ENCODE measurements around the gene NNT.

Gene NNT

DNA sequence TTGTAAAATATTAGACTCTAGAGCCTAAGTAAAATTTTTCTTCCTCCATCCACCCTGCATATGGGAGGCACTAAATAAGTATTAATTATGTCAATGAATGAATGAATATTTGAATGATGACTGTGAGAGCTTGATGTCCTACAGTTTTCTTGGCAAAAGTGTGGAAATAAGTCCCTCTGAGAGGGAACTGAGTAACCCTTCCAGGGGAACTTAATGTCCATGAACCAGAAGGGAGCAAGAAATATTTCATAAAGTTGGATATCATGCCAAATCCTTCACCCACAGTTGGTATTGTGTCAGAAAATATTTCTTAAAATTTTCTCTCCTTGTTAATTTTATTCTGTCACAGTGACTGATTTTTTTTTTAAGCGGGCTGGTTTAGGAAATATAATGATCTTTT, 36.6 kb downstream of the NNT start:
- peaks cover 0 to 1% of the 10 kb centered on the region in 2 experiments for H3K36me3 ChIP-seq (ENCODE audit: control insufficient read depth in 1 of 2, insufficient read depth in 2 of 2, low read length in 2 of 2)
- no peak overlapping the region for H2BK120ac ChIP-seq (ENCODE audit: insufficient read depth, low read length, poor library complexity)
- H4K8ac ChIP-seq (ENCODE audit: low read depth, low read length): no peak overlapping the region
- no peak overlapping the region for H3K4me2 ChIP-seq (ENCODE audit: low read length)
- H3K4ac ChIP-seq (ENCODE audit: low read depth, low read length): no peak overlapping the region
- H3K9ac ChIP-seq (ENCODE audit: low read length): no peak overlapping the region
- no peak overlapping the region for H2AK5ac ChIP-seq (ENCODE audit: low read length)
- H3K79me2 ChIP-seq (ENCODE audit: control insufficient read depth, insufficient read depth, low read length, poor library complexity): no peaks in the 10 kb centered on the region
- H3K9me3 ChIP-seq (ENCODE audit: insufficient read depth, low read depth, low read length): no peaks in the 10 kb centered on the region
- no peak overlapping the region for H3K23ac ChIP-seq (ENCODE audit: low read length)
- no peak overlapping the region for H4K91ac ChIP-seq (ENCODE audit: low read depth, low read length)
- H3K4me1 ChIP-seq (ENCODE audit: control insufficient read depth in 1 of 2, insufficient read depth in 2 of 2, low read length in 2 of 2): no peaks in the 10 kb centered on the region
- DNase-seq: no peak
- H3K79me1 ChIP-seq (ENCODE audit: low read length): no peaks in the 10 kb centered on the region
- H3K4me3 ChIP-seq (ENCODE audit: low read depth, low read length): no peak overlapping the region
- no peak overlapping the region for H2AFZ ChIP-seq (ENCODE audit: insufficient read depth, low read length, poor library complexity)
- H3K27ac ChIP-seq (ENCODE audit: low read depth, low read length): no peak overlapping the region
- no peak overlapping the region for H3K18ac ChIP-seq (ENCODE audit: low read length)
- no peak overlapping the region for H3K14ac ChIP-seq (ENCODE audit: low read length)
- WGBS (ENCODE audit: extremely low coverage, insufficient coverage, insufficient read length): no CpG with 5 or more reads among the region's 1 CpG
- no peak overlapping the region for H4K12ac ChIP-seq (ENCODE audit: low read depth, low read length)
- no peaks in the 10 kb centered on the region for H3K27me3 ChIP-seq (ENCODE audit: insufficient read depth, low read length)
- H2BK5ac ChIP-seq (ENCODE audit: low read depth, low read length, poor library complexity): no peak overlapping the region
- H2BK12ac ChIP-seq (ENCODE audit: low read length): no peak overlapping the region

GRCh38 chr5:43642428-43642827, 39.4 kb downstream of the NNT start:
- H3K4me3 ChIP-seq (ENCODE audit: low read depth, low read length): no peak overlapping the region
- no peak overlapping the region for H2AK5ac ChIP-seq (ENCODE audit: low read length)
- H3K23ac ChIP-seq (ENCODE audit: low read length): no peak overlapping the region
- no peak overlapping the region for H4K8ac ChIP-seq (ENCODE audit: low read depth, low read length)
- no peaks in the 10 kb centered on the region for H3K79me2 ChIP-seq (ENCODE audit: control insufficient read depth, insufficient read depth, low read length, poor library complexity)
- H3K18ac ChIP-seq (ENCODE audit: low read length): no peak overlapping the region
- H3K14ac ChIP-seq (ENCODE audit: low read length): no peak overlapping the region
- no peak overlapping the region for H2BK12ac ChIP-seq (ENCODE audit: low read length)
- DNase-seq: no peak
- H3K27me3 ChIP-seq (ENCODE audit: insufficient read depth, low read length): no peaks in the 10 kb centered on the region
- no peak overlapping the region for H3K27ac ChIP-seq (ENCODE audit: low read depth, low read length)
- H4K12ac ChIP-seq (ENCODE audit: low read depth, low read length): no peak overlapping the region
- WGBS (ENCODE audit: extremely low coverage, insufficient coverage, insufficient read length): no CpG with 5 or more reads among the region's 2 CpGs
- H2BK120ac ChIP-seq (ENCODE audit: insufficient read depth, low read length, poor library complexity): no peak overlapping the region
- no peak overlapping the region for H2AFZ ChIP-seq (ENCODE audit: insufficient read depth, low read length, poor library complexity)
- H3K4me2 ChIP-seq (ENCODE audit: low read length): no peak overlapping the region
- H3K79me1 ChIP-seq (ENCODE audit: low read length): no peaks in the 10 kb centered on the region
- H3K9me3 ChIP-seq (ENCODE audit: insufficient read depth, low read depth, low read length): no peaks in the 10 kb centered on the region
- H3K4ac ChIP-seq (ENCODE audit: low read depth, low read length): no peak overlapping the region
- no peak overlapping the region for H4K91ac ChIP-seq (ENCODE audit: low read depth, low read length)
- H3K36me3 ChIP-seq (ENCODE audit: control insufficient read depth in 1 of 2, insufficient read depth in 2 of 2, low read length in 2 of 2): peaks cover 1 to 2% of the 10 kb centered on the region in 2 experiments
- no peak overlapping the region for H2BK5ac ChIP-seq (ENCODE audit: low read depth, low read length, poor library complexity)
- H3K4me1 ChIP-seq (ENCODE audit: control insufficient read depth in 1 of 2, insufficient read depth in 2 of 2, low read length in 2 of 2): no peaks in the 10 kb centered on the region
- H3K9ac ChIP-seq (ENCODE audit: low read length): no peak overlapping the region

DNA sequence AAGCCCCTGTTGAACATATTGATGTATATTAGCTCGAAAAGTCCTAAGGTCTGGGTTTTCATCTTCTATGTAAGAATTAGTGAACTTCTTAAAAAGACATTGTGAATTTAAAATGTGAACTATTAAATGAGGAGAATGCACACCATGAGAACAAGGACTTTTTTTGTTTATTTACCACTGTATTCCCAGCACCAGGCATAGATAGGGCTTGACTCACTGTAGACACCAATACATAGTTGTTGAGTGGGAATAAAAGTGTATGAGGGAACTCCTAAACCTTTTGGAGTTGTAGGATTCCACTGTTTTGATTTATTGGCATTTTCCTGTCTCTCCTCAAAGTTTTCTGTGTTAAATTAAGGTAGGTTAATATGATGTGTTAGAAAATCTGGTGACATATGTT, 40.3 kb downstream of the NNT start:
- Histone ChIP-seq H3K4me3 (ENCODE audit: low read depth, low read length) (no peak overlapping the region), H3K27me3 (ENCODE audit: insufficient read depth, low read length) (no peaks in the 10 kb centered on the region), H3K14ac (ENCODE audit: low read length) (no peak overlapping the region), H2BK120ac (ENCODE audit: insufficient read depth, low read length, poor library complexity) (no peak overlapping the region), H3K23ac (ENCODE audit: low read length) (no peak overlapping the region), H2AK5ac (ENCODE audit: low read length) (no peak overlapping the region), H3K4ac (ENCODE audit: low read depth, low read length) (no peak overlapping the region), H2BK12ac (ENCODE audit: low read length) (no peak overlapping the region), H4K8ac (ENCODE audit: low read depth, low read length) (no peak overlapping the region), H2AFZ (ENCODE audit: insufficient read depth, low read length, poor library complexity) (no peak overlapping the region), H4K91ac (ENCODE audit: low read depth, low read length) (no peak overlapping the region), H3K4me1 (ENCODE audit: control insufficient read depth in 1 of 2, insufficient read depth in 2 of 2, low read length in 2 of 2) (no peaks in the 10 kb centered on the region), H3K4me2 (ENCODE audit: low read length) (no peak overlapping the region), H3K79me1 (ENCODE audit: low read length) (no peaks in the 10 kb centered on the region), H4K12ac (ENCODE audit: low read depth, low read length) (no peak overlapping the region), H3K9me3 (ENCODE audit: insufficient read depth, low read depth, low read length) (no peaks in the 10 kb centered on the region), H3K36me3 (ENCODE audit: control insufficient read depth in 1 of 2, insufficient read depth in 2 of 2, low read length in 2 of 2) (peaks cover 1 to 2% of the 10 kb centered on the region in 2 experiments), H3K27ac (ENCODE audit: low read depth, low read length) (no peak overlapping the region), H3K9ac (ENCODE audit: low read length) (no peak overlapping the region), H2BK5ac (ENCODE audit: low read depth, low read length, poor library complexity) (no peak overlapping the region), H3K79me2 (ENCODE audit: control insufficient read depth, insufficient read depth, low read length, poor library complexity) (no peaks in the 10 kb centered on the region), H3K18ac (ENCODE audit: low read length) (no peak overlapping the region)
- WGBS (ENCODE audit: extremely low coverage, insufficient coverage, insufficient read length): no CpG with 5 or more reads among the region's 1 CpG
- no peak for DNase-seq

DNA sequence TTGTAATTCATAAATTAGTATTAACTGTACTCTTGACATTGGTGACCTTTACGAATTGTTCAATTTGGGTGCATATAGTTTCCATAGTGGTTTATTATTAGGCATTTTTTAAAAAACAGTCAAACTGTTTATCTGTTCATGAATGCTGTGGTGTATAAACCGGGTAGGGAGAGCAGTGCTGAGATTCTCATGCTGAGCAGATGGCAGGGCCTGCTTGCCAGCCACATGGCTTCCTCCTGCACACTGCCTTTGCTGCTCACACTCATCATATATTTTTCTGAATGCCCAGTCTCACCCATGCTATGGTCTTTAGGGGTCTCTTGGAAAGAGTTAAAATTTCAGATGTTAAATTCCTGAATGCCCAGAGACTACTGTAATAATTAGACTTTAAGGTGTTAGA, 40.8 kb downstream of the NNT start:
- Histone ChIP-seq H3K79me2 (ENCODE audit: control insufficient read depth, insufficient read depth, low read length, poor library complexity) (no peaks in the 10 kb centered on the region), H2BK5ac (ENCODE audit: low read depth, low read length, poor library complexity) (no peak overlapping the region), H4K12ac (ENCODE audit: low read depth, low read length) (no peak overlapping the region), H3K79me1 (ENCODE audit: low read length) (no peaks in the 10 kb centered on the region), H3K4me2 (ENCODE audit: low read length) (no peak overlapping the region), H3K18ac (ENCODE audit: low read length) (no peak overlapping the region), H3K9ac (ENCODE audit: low read length) (no peak overlapping the region), H3K27me3 (ENCODE audit: insufficient read depth, low read length) (no peaks in the 10 kb centered on the region), H2BK120ac (ENCODE audit: insufficient read depth, low read length, poor library complexity) (no peak overlapping the region), H3K4me3 (ENCODE audit: low read depth, low read length) (no peak overlapping the region), H3K23ac (ENCODE audit: low read length) (no peak overlapping the region), H3K4me1 (ENCODE audit: control insufficient read depth in 1 of 2, insufficient read depth in 2 of 2, low read length in 2 of 2) (no peaks in the 10 kb centered on the region), H3K27ac (ENCODE audit: low read depth, low read length) (no peak overlapping the region), H2BK12ac (ENCODE audit: low read length) (no peak overlapping the region), H3K9me3 (ENCODE audit: insufficient read depth, low read depth, low read length) (no peaks in the 10 kb centered on the region), H2AK5ac (ENCODE audit: low read length) (no peak overlapping the region), H3K14ac (ENCODE audit: low read length) (no peak overlapping the region), H4K91ac (ENCODE audit: low read depth, low read length) (no peak overlapping the region), H3K36me3 (ENCODE audit: control insufficient read depth in 1 of 2, insufficient read depth in 2 of 2, low read length in 2 of 2) (peaks cover 1 to 2% of the 10 kb centered on the region in 2 experiments), H2AFZ (ENCODE audit: insufficient read depth, low read length, poor library complexity) (peak overlapping the region; percentile 54), H3K4ac (ENCODE audit: low read depth, low read length) (no peak overlapping the region), H4K8ac (ENCODE audit: low read depth, low read length) (no peak overlapping the region)
- WGBS (ENCODE audit: extremely low coverage, insufficient coverage, insufficient read length): no CpG with 5 or more reads among the region's 2 CpGs
- DNase-seq: no peak

All from trophoblast cell (in vitro differentiated cells and primary cell).